Measurements from ENCODE around the gene SIM2.

- no peak for TF ChIP-seq CTCF (IDR thresholded peaks at IDR 0.05 in 4 of 5, conservative IDR thresholded peaks at IDR 0.05 in 1 of 5)
- no peak for TF ChIP-seq POLR2A (IDR thresholded peaks at IDR 0.05)
These were observed 17.5 kb downstream of the SIM2 start for GRCh38 chr21:36716387-36716786.
